Stomach (tissue), 4 donors: Measurements from ENCODE around the gene TBCCD1.

ENCODE experiments used
- CTCF ChIP-seq, 7 experiments: fragments of 450-650 bp in 4 of 7; fragments of 200-600 bp in 3 of 7; sonication (generic) in 3 of 7; IDR thresholded peaks; one replicate each; pipeline ENCODE4 v1.5.1; 2016 to 2019; ENCODE audit warnings: antibody characterized with exemption in 7 of 7, control low read depth in 2 of 7, mild to moderate bottlenecking in 1 of 7
- EP300 ChIP-seq: sonication (generic); formaldehyde crosslinking; IDR thresholded peaks from one replicate; pipeline ENCODE4 v1.6.1; 2017; ENCODE audit warnings: antibody characterized with exemption
- POLR2AphosphoS5 ChIP-seq, 3 donors: sonication (generic); formaldehyde crosslinking; IDR thresholded peaks; one replicate each; pipeline ENCODE4 v1.6.1; 2016; ENCODE audit warnings: antibody characterized with exemption in 3 of 3

GRCh38 chr3:186525369-186526255 lies 41.5 kb downstream of the TBCCD1 start:
- TF ChIP-seq CTCF (IDR thresholded peaks at IDR 0.05) (no peak), POLR2AphosphoS5 (IDR thresholded peaks at IDR 0.05) (no peak), EP300 (no peak)
